Trophoblast cell (in vitro differentiated cells and primary cell): Measurements from ENCODE around the gene HDC.

Source experiments
- DNase-seq, 2 donors: peaks; one replicate each; pipeline ENCODE4 v3.0.0-alpha.2; 2016
- H2AFZ ChIP-seq: 2 replicates; pipeline ENCODE4 v1.6.1; 2013; ENCODE audit warnings: low read length, moderate library complexity, mild to moderate bottlenecking; ENCODE audit not compliant: insufficient read depth, poor library complexity
- H2AK5ac ChIP-seq: 2 replicates; pipeline ENCODE4 v1.6.1; 2013; ENCODE audit warnings: mild to moderate bottlenecking, low read length
- H2BK120ac ChIP-seq: 2 replicates; pipeline ENCODE4 v1.6.1; 2013; ENCODE audit warnings: low read length, mild to moderate bottlenecking, moderate library complexity; ENCODE audit not compliant: insufficient read depth, poor library complexity
- H2BK12ac ChIP-seq: 2 replicates; pipeline ENCODE4 v1.6.1; 2013; ENCODE audit warnings: mild to moderate bottlenecking, low read length, moderate library complexity
- H2BK5ac ChIP-seq: 2 replicates; pipeline ENCODE4 v1.6.1; 2013; ENCODE audit warnings: low read length, low read depth, moderate library complexity, mild to moderate bottlenecking; ENCODE audit not compliant: poor library complexity
- H3K14ac ChIP-seq: 2 replicates; pipeline ENCODE4 v1.6.1; 2013; ENCODE audit warnings: mild to moderate bottlenecking, low read length
- H3K18ac ChIP-seq: 2 replicates; pipeline ENCODE4 v1.6.1; 2013; ENCODE audit warnings: mild to moderate bottlenecking, low read length
- H3K23ac ChIP-seq: 2 replicates; pipeline ENCODE4 v1.6.1; 2013; ENCODE audit warnings: low read length
- H3K27ac ChIP-seq: 2 replicates; pipeline ENCODE4 v1.5.1; 2013; ENCODE audit warnings: low read depth, mild to moderate bottlenecking, inconsistent platforms, low read length, moderate library complexity
- H3K27me3 ChIP-seq: 2 replicates; pipeline ENCODE4 v1.6.1; 2013; ENCODE audit warnings: inconsistent platforms, mild to moderate bottlenecking, low read length, moderate library complexity; ENCODE audit not compliant: insufficient read depth
- H3K36me3 ChIP-seq, 2 experiments: 1 replicate in 1 of 2; 2 replicates in 1 of 2; pipeline ENCODE4 v1.6.1; 2013; ENCODE audit warnings: low read length in 2 of 2, mild to moderate bottlenecking in 2 of 2, moderate library complexity in 1 of 2; ENCODE audit not compliant: insufficient read depth in 2 of 2, control insufficient read depth in 1 of 2
- H3K4ac ChIP-seq: 2 replicates; pipeline ENCODE4 v1.6.1; 2013; ENCODE audit warnings: low read depth, mild to moderate bottlenecking, low read length, moderate library complexity
- H3K4me1 ChIP-seq, 2 experiments: 1 replicate in 1 of 2; 2 replicates in 1 of 2; pipeline ENCODE4 v1.6.1; 2013; ENCODE audit warnings: low read length in 2 of 2, mild to moderate bottlenecking in 2 of 2, moderate library complexity in 1 of 2; ENCODE audit not compliant: insufficient read depth in 2 of 2, control insufficient read depth in 1 of 2
- H3K4me2 ChIP-seq: 2 replicates; pipeline ENCODE4 v1.6.1; 2013; ENCODE audit warnings: inconsistent platforms, mild to moderate bottlenecking, low read length, moderate library complexity
- H3K4me3 ChIP-seq: 2 replicates; pipeline ENCODE4 v1.5.1; 2013; ENCODE audit warnings: mild to moderate bottlenecking, low read depth, low read length, inconsistent platforms
- H3K79me1 ChIP-seq: one replicate; pipeline ENCODE4 v1.6.1; 2013; ENCODE audit warnings: low read length
- H3K79me2 ChIP-seq: 2 replicates; pipeline ENCODE4 v1.6.1; 2013; ENCODE audit warnings: low read length, mild to moderate bottlenecking; ENCODE audit not compliant: control insufficient read depth, insufficient read depth, poor library complexity
- H3K9ac ChIP-seq: 2 replicates; pipeline ENCODE4 v1.6.1; 2013; ENCODE audit warnings: mild to moderate bottlenecking, low read length
- H3K9me3 ChIP-seq: 2 replicates; pipeline ENCODE4 v1.6.1; 2013; ENCODE audit warnings: low read depth, mild to moderate bottlenecking, control low read depth, inconsistent platforms, low read length; ENCODE audit not compliant: insufficient read depth
- H4K12ac ChIP-seq: 2 replicates; pipeline ENCODE4 v1.6.1; 2013; ENCODE audit warnings: low read depth, mild to moderate bottlenecking, low read length, moderate library complexity
- H4K8ac ChIP-seq: 2 replicates; pipeline ENCODE4 v1.6.1; 2013; ENCODE audit warnings: low read depth, mild to moderate bottlenecking, low read length, moderate library complexity
- H4K91ac ChIP-seq: one replicate; pipeline ENCODE4 v1.6.1; 2013; ENCODE audit warnings: low read depth, mild to moderate bottlenecking, low read length, moderate library complexity
- WGBS: extraction: QIAGEN DNeasy Blood & Tissue Kit; methylation state at CpG from one replicate; pipeline ENCODE4 v1.1.7; 2013; ENCODE audit warnings: missing lambda C conversion rate; ENCODE audit not compliant: insufficient read length, insufficient coverage; ENCODE audit errors: extremely low coverage; 5-methylcytosine and 5-hydroxymethylcytosine counted together

Gene HDC

GRCh38 chr15:50302581-50302980 is 37.1 kb upstream of the HDC start:
- Histone ChIP-seq H3K4me1 (no peaks in the 10 kb centered on the region), H2AK5ac (no peak overlapping the region), H3K4me3 (no peak overlapping the region), H3K27me3 (no peaks in the 10 kb centered on the region), H3K79me1 (no peaks in the 10 kb centered on the region), H2BK5ac (no peak overlapping the region), H3K4me2 (no peak overlapping the region), H4K12ac (no peak overlapping the region), H3K36me3 (peaks cover 18 to 26% of the 10 kb centered on the region in 2 experiments), H3K79me2 (no peaks in the 10 kb centered on the region), H3K9ac (no peak overlapping the region), H3K18ac (no peak overlapping the region), H4K8ac (no peak overlapping the region), H3K14ac (no peak overlapping the region), H3K4ac (no peak overlapping the region), H2BK12ac (no peak overlapping the region), H4K91ac (no peak overlapping the region), H3K27ac (no peak overlapping the region), H3K9me3 (no peaks in the 10 kb centered on the region), H2AFZ (no peak overlapping the region), H2BK120ac (no peak overlapping the region), H3K23ac (no peak overlapping the region)
- DNase-seq: no peak
- WGBS: no CpG with 5 or more reads among the region's 1 CpG

- no peak overlapping the region for H3K14ac ChIP-seq
- H4K8ac ChIP-seq: no peak overlapping the region
- H4K12ac ChIP-seq: no peak overlapping the region
- no peak overlapping the region for H3K23ac ChIP-seq
- H3K79me1 ChIP-seq: no peaks in the 10 kb centered on the region
- H3K4me3 ChIP-seq: no peak overlapping the region
- H2BK12ac ChIP-seq: no peak overlapping the region
- H3K79me2 ChIP-seq: no peaks in the 10 kb centered on the region
- H3K36me3 ChIP-seq: peaks cover 20 to 27% of the 10 kb centered on the region in 2 experiments
- H2AK5ac ChIP-seq: no peak overlapping the region
- no peak for DNase-seq
- H3K27ac ChIP-seq: no peak overlapping the region
- no CpG with 5 or more reads among the region's 2 CpGs for WGBS
- no peak overlapping the region for H2BK5ac ChIP-seq
- H2AFZ ChIP-seq: no peak overlapping the region
- no peak overlapping the region for H3K9ac ChIP-seq
- H2BK120ac ChIP-seq: no peak overlapping the region
- H4K91ac ChIP-seq: no peak overlapping the region
- H3K4ac ChIP-seq: no peak overlapping the region
- H3K4me1 ChIP-seq: no peaks in the 10 kb centered on the region
- H3K4me2 ChIP-seq: no peak overlapping the region
- no peaks in the 10 kb centered on the region for H3K27me3 ChIP-seq
- H3K9me3 ChIP-seq: no peaks in the 10 kb centered on the region
- no peak overlapping the region for H3K18ac ChIP-seq
Measured at GRCh38 chr15:50298340-50298739, 32.8 kb upstream of the HDC start.

- H3K4me2 ChIP-seq: no peak overlapping the region
- H3K9me3 ChIP-seq: no peaks in the 10 kb centered on the region
- no peak overlapping the region for H4K12ac ChIP-seq
- H3K27ac ChIP-seq: no peak overlapping the region
- H3K9ac ChIP-seq: no peak overlapping the region
- H2BK5ac ChIP-seq: no peak overlapping the region
- H4K8ac ChIP-seq: no peak overlapping the region
- no peak overlapping the region for H3K14ac ChIP-seq
- H3K4ac ChIP-seq: no peak overlapping the region
- WGBS: no CpG with 5 or more reads among the region's 1 CpG
- no peak overlapping the region for H4K91ac ChIP-seq
- no peaks in the 10 kb centered on the region for H3K79me1 ChIP-seq
- no peak overlapping the region for H3K4me3 ChIP-seq
- no peaks in the 10 kb centered on the region for H3K27me3 ChIP-seq
- H2AFZ ChIP-seq: no peak overlapping the region
- H3K36me3 ChIP-seq: peaks cover 17 to 19% of the 10 kb centered on the region in 2 experiments
- no peaks in the 10 kb centered on the region for H3K4me1 ChIP-seq
- no peak overlapping the region for H2BK12ac ChIP-seq
- H2BK120ac ChIP-seq: no peak overlapping the region
- no peak for DNase-seq
- H3K18ac ChIP-seq: no peak overlapping the region
- H3K79me2 ChIP-seq: no peaks in the 10 kb centered on the region
- no peak overlapping the region for H3K23ac ChIP-seq
- H2AK5ac ChIP-seq: no peak overlapping the region
Measured at GRCh38 chr15:50295966-50296365, 30.4 kb upstream of the HDC start.

- no peak overlapping the region for H3K14ac ChIP-seq
- whole genome bisulfite sequencing: no CpG with 5 or more reads among the region's 2 CpGs
- H3K27me3 ChIP-seq: no peaks in the 10 kb centered on the region
Measured at GRCh38 chr15:50289749-50290148, 24.2 kb upstream of the HDC start.

More at GRCh38 chr15:50289749-50290148, 24.2 kb upstream of the HDC start:
- peaks cover 2 to 5% of the 10 kb centered on the region in 2 experiments for H3K4me1 ChIP-seq
- no peaks in the 10 kb centered on the region for H3K79me2 ChIP-seq
- no peak overlapping the region for H3K27ac ChIP-seq
- no peak for DNase-seq
- no peak overlapping the region for H4K91ac ChIP-seq
- peaks cover 5 to 8% of the 10 kb centered on the region in 2 experiments for H3K36me3 ChIP-seq
- no peak overlapping the region for H4K8ac ChIP-seq
- no peaks in the 10 kb centered on the region for H3K79me1 ChIP-seq
- H3K4me3 ChIP-seq: no peak overlapping the region
- no peak overlapping the region for H2AFZ ChIP-seq
- H3K9me3 ChIP-seq: no peaks in the 10 kb centered on the region
- H3K9ac ChIP-seq: no peak overlapping the region
- H3K4ac ChIP-seq: no peak overlapping the region
- H2BK5ac ChIP-seq: no peak overlapping the region
- H3K4me2 ChIP-seq: no peak overlapping the region
- H3K18ac ChIP-seq: no peak overlapping the region
- no peak overlapping the region for H2BK120ac ChIP-seq
- no peak overlapping the region for H4K12ac ChIP-seq
- H2BK12ac ChIP-seq: no peak overlapping the region
- no peak overlapping the region for H3K23ac ChIP-seq
- no peak overlapping the region for H2AK5ac ChIP-seq
